Hematopoietic multipotent progenitor cell treated with erythropoietin and hydrocortisone succinate and interleukin-3 and kit ligand, for 17 days (in vitro differentiated cells): ENCODE results near the gene DRGX.

Experiments used
- DNase-seq: peaks from one replicate; pipeline ENCODE4 v3.0.0-alpha.2; 2015; ENCODE audit warnings: low spot score

The DRGX gene

GRCh38 chr10:49361735-49362568 lies 33.9 kb downstream of the DRGX start:
- DNase-seq = no peak

GRCh38 chr10:49361178-49361554 lies 34.7 kb downstream of the DRGX start:
- DNase-seq = no peak

- no peak for DNase-seq
Observed at GRCh38 chr10:49360271-49361177, 35.4 kb downstream of the DRGX start.

- no peak for DNase-seq
Observed at GRCh38 chr10:49359349-49360270, 36.3 kb downstream of the DRGX start.

- no peak for DNase-seq
Observed at GRCh38 chr10:49357910-49358309, 38.0 kb downstream of the DRGX start.

- no peak for DNase-seq
Observed at GRCh38 chr10:49356944-49357343, 38.9 kb downstream of the DRGX start.

GRCh38 chr10:49356181-49356580 lies 39.7 kb downstream of the DRGX start:
- no peak for DNase-seq

- DNase-seq = no peak
Observed at GRCh38 chr10:49355221-49355620, 40.7 kb downstream of the DRGX start.

- DNase-seq = no peak
Observed at GRCh38 chr10:49354593-49354992, 41.3 kb downstream of the DRGX start.

GRCh38 chr10:49353895-49354566 lies 41.9 kb downstream of the DRGX start:
- DNase-seq = no peak

GRCh38 chr10:49353026-49353894 lies 42.6 kb downstream of the DRGX start:
- no peak for DNase-seq

GRCh38 chr10:49352323-49352722 lies 43.6 kb downstream of the DRGX start:
- no peak for DNase-seq

GRCh38 chr10:49351669-49352068 lies 44.2 kb downstream of the DRGX start:
- no peak for DNase-seq

- no peak for DNase-seq
Observed at GRCh38 chr10:49350846-49351532, 44.9 kb downstream of the DRGX start.

- DNase-seq = no peak
Observed at GRCh38 chr10:49350138-49350537, 45.8 kb downstream of the DRGX start.

GRCh38 chr10:49349390-49349789 lies 46.5 kb downstream of the DRGX start:
- no peak for DNase-seq

- no peak for DNase-seq
Observed at GRCh38 chr10:49348593-49348992, 47.3 kb downstream of the DRGX start.

GRCh38 chr10:49347827-49348226 lies 48.1 kb downstream of the DRGX start:
- DNase-seq = no peak

GRCh38 chr10:49347342-49347741 lies 48.5 kb downstream of the DRGX start:
- no peak for DNase-seq

- no peak for DNase-seq
Observed at GRCh38 chr10:49344840-49345239, 51.0 kb downstream of the DRGX start.
